Left lung (tissue), 10 donors: ENCODE results near the gene ABTB2. TPM values are rescaled to one million over a fixed set of nuclear protein-coding genes. Genes with fewer than 3 reads are reported as not detected.
A peak's percentile ranks its signal among the peaks of the same experiment; 100 is the strongest.

Experiments used
- ATAC-seq: fragments of 200-7000 bp; cut with Tn5 transposase; one replicate; pipeline ENCODE4 v1.9.1; 2020; ENCODE audit warnings: moderate library complexity
- DNase-seq, 4 donors: peaks; one replicate each; pipeline ENCODE4 v3.0.0-alpha.2; 2013 to 2020
- H3K27ac ChIP-seq, 2 donors: fragments of 200-600 bp; sonication (generic) in 1 of 2; one replicate each; pipeline versions ENCODE4 v1.5.0 to v1.8.0; 2020 to 2021
- H3K27me3 ChIP-seq, 2 donors: fragments of 200-600 bp; sonication (generic) in 1 of 2; one replicate each; pipeline versions ENCODE4 v1.5.0 to v1.8.0; 2020 to 2021
- H3K36me3 ChIP-seq, 2 donors: fragments of 200-600 bp; sonication (generic) in 1 of 2; one replicate each; pipeline versions ENCODE4 v1.5.0 to v1.8.0; 2020 to 2021
- H3K4me1 ChIP-seq, 2 donors: fragments of 200-600 bp; one replicate each; pipeline ENCODE4 v1.8.0; 2021
- H3K4me3 ChIP-seq, 2 donors: fragments of 200-600 bp; sonication (generic) in 1 of 2; one replicate each; pipeline versions ENCODE4 v1.5.0 to v1.8.0; 2020 to 2021; ENCODE audit warnings: mild to moderate bottlenecking in 1 of 2
- H3K9me3 ChIP-seq, 2 donors: fragments of 200-600 bp; sonication (generic) in 1 of 2; one replicate each; pipeline versions ENCODE4 v1.5.0 to v1.8.0; 2020 to 2021
- CTCF ChIP-seq, 2 donors: fragments of 200-600 bp; sonication (generic) in 1 of 2; IDR thresholded peaks; one replicate each; pipeline versions ENCODE4 v1.5.0 to v1.8.0; 2021; ENCODE audit warnings: antibody characterized with exemption in 2 of 2
- intact Hi-C, 2 donors: fragments of 100-400 bp; cut with DNase I; formaldehyde crosslinking; loops; one replicate each; pipeline versions ENCODE4 v1.11.2 to v1.14.2; 2022
- polyA plus RNA-seq, 6 donors: library from polyadenylated mRNA; unstranded; fragments of 120-200 nt; gene quantifications; one replicate each; pipeline ENCODE4 v1.2.1, GENCODE V29; 2013; ENCODE audit not compliant: insufficient read length in 6 of 6
- total RNA-seq, 2 donors: library from RNA; stranded (reverse); fragmentation: NEBNext Ultra II Directional; extraction: Animal tissue kit (Norgen Biotek cat#: 25700); gene quantifications; one replicate each; pipeline ENCODE4 v1.2.1, GENCODE V29; 2021
- donor health status: DM: no; HTN: yes; CAD: no.
- donor health status: DM: no; HTN: no; CAD: no.

ABTB2 gene
- total and polyA plus RNA-seq, 8 donors = 2.4 to 6.9 (median 4.8) TPM

- no peak for DNase-seq
- H3K36me3 ChIP-seq = no peaks in the 10 kb centered on the region
- no peaks in the 10 kb centered on the region for H3K9me3 ChIP-seq
- intact Hi-C loops = no loop called here
- H3K4me3 ChIP-seq = no peak overlapping the region
- H3K27ac ChIP-seq = no peak overlapping the region
- no peak for ATAC-seq
- no peaks in the 10 kb centered on the region for H3K27me3 ChIP-seq
- TF ChIP-seq CTCF (IDR thresholded peaks at IDR 0.05) = no peak
- peaks cover 0 to 25% of the 10 kb centered on the region in 2 donors for H3K4me1 ChIP-seq
Measured at GRCh38 chr11:34313099-34313517, 44.7 kb downstream of the ABTB2 start.

GRCh38 chr11:34311126-34311525 is 46.7 kb downstream of the ABTB2 start:
- ATAC-seq = peak; percentile 75
- H3K27ac ChIP-seq = no peak overlapping the region

DNA sequence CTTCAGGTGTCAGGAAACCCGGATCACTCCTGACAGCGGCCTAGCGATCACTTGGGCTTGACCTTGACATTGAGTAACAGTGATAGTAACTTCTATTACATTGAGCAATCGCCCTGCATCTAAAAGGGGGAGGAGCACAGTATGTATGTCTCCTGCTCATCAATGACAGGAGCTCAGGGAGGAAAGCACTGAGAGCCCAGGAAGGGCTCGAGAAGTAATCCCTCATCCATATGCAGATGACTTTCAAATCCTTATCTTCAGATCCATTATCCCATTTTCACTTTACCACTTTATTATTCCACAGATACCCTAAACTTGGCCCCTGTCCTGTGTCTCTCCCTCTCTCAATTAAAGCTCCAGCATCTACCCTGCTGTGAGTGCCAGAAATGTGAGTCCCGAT is 47.8 kb downstream of the ABTB2 start:
- no peak overlapping the region for H3K27ac ChIP-seq
- H3K4me3 ChIP-seq = no peak overlapping the region
- intact Hi-C loops = no loop called here
- H3K4me1 ChIP-seq = peaks cover 0 to 16% of the 10 kb centered on the region in 2 donors
- H3K9me3 ChIP-seq = no peaks in the 10 kb centered on the region
- no peaks in the 10 kb centered on the region for H3K27me3 ChIP-seq
- no peak for ATAC-seq
- no peak for DNase-seq
- TF ChIP-seq CTCF (IDR thresholded peaks at IDR 0.05) = no peak
- H3K36me3 ChIP-seq = no peaks in the 10 kb centered on the region

More at GRCh38 chr11:34311126-34311525, 46.7 kb downstream of the ABTB2 start:
- Histone ChIP-seq H3K36me3 (no peaks in the 10 kb centered on the region), H3K9me3 (no peaks in the 10 kb centered on the region), H3K4me1 (peaks cover 0 to 20% of the 10 kb centered on the region in 2 donors), H3K4me3 (no peak overlapping the region), H3K27me3 (no peaks in the 10 kb centered on the region)
- peak in 1 of 4 donors; percentile 76 for DNase-seq
- intact Hi-C loops = no loop called here
- TF ChIP-seq CTCF (IDR thresholded peaks at IDR 0.05) = no peak

- H3K27me3 ChIP-seq = no peaks in the 10 kb centered on the region
- H3K36me3 ChIP-seq = no peaks in the 10 kb centered on the region
- no peak for TF ChIP-seq CTCF (IDR thresholded peaks at IDR 0.05)
- DNase-seq (peak in 1 of 4 donors; percentile 47), ATAC-seq (peak; percentile 64)
- H3K27ac ChIP-seq = peak overlapping the region in 1 of 2 donors; percentile 49
- no peak overlapping the region for H3K4me3 ChIP-seq
- intact Hi-C loops = no loop called here
- no peaks in the 10 kb centered on the region for H3K9me3 ChIP-seq
- peaks cover 0 to 16% of the 10 kb centered on the region in 2 donors for H3K4me1 ChIP-seq
Measured at GRCh38 chr11:34308913-34309585, 48.8 kb downstream of the ABTB2 start.

DNA sequence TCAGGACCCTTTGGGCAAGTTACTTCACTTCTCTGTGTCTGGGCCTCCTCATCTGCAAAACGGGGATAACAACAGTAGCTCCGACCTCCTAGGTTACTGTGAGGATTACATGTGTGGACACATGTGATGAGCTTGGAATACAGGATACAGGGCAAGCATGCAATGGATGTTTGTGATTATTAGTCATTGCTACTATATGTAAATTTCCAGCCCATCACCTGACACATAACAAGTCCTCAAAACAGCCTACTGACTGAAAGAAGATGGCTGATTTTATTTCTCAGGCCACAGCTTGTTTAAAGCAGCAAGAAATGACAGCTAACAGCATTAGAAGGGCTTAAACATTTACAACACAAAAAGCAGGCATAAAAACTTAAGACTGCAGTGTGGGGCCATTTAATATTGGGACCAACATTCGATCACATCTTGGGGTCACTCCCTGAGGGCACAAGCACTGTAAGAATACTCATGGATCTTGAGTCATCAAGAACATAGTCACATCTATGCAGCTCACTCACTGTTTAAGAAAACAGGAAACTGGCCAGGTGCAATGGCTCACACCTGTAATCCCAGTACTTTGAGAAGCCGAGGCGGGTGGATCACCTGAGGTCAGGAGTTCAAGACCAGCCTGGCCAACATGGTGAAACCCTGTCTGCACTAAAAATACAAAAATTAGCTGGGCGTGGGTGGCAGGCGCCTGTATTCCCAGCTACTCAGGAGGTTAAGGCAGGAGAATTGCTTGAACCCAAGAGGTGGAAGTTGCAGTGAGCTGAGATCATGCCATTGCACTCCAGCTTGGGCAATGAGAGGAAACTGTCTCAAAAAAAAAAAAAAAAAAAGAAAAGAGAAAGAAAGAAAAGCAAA is 49.5 kb downstream of the ABTB2 start:
- H3K27ac ChIP-seq = peak overlapping the region in 1 of 2 donors; percentile 49
- no peak for ATAC-seq

More for the DNA sequence above, 49.5 kb downstream of the ABTB2 start:
- intact Hi-C loops = no loop called here
- no peaks in the 10 kb centered on the region for H3K27me3 ChIP-seq
- H3K9me3 ChIP-seq = no peaks in the 10 kb centered on the region
- peaks cover 0 to 16% of the 10 kb centered on the region in 2 donors for H3K4me1 ChIP-seq
- H3K4me3 ChIP-seq = no peak overlapping the region
- TF ChIP-seq CTCF (IDR thresholded peaks at IDR 0.05) = no peak
- DNase-seq = no peak
- H3K36me3 ChIP-seq = no peaks in the 10 kb centered on the region
